K562 (cell line): ENCODE data around the gene KMT5B. TPM values are rescaled to one million over a fixed set of nuclear protein-coding genes. Genes with fewer than 3 reads are reported as not detected.

Source experiments
- ATF3 ChIP-seq, 2 experiments: fragments of 450-650 bp in 1 of 2; sonication (generic) in 1 of 2; formaldehyde crosslinking in 1 of 2; IDR thresholded peaks in 1 of 2; conservative IDR thresholded peaks in 1 of 2; 2 replicates each; pipeline versions ENCODE4 v1.6.1 to v1.8.1; 2016 to 2023; ENCODE audit warnings: mild to moderate bottlenecking in 2 of 2, moderate library complexity in 2 of 2, inconsistent platforms in 1 of 2, missing genetic modification reagents in 1 of 2
- CAMTA2 ChIP-seq: fragments of 250-450 bp; sonication (Bioruptor Pico); conservative IDR thresholded peaks from 2 replicates; pipeline ENCODE4 v1.5.1; 2022
- CBX2 ChIP-seq: fragments of 200-600 bp; sonication (generic); IDR thresholded peaks from one replicate; pipeline ENCODE4 v1.6.1; 2012; ENCODE audit warnings: mild to moderate bottlenecking, low read length, inconsistent platforms; ENCODE audit not compliant: insufficient read depth, poor library complexity, severe bottlenecking
- CBX5 ChIP-seq: IDR thresholded peaks from 2 replicates; pipeline ENCODE4 v1.6.1; 2014; ENCODE audit warnings: low read depth, borderline replicate concordance
- CHD2 ChIP-seq: IDR thresholded peaks from 2 replicates; pipeline ENCODE4 v1.6.1; 2011; ENCODE audit warnings: low read depth, low read length
- CLOCK ChIP-seq: fragments of 250-450 bp; sonication (Bioruptor Pico); IDR thresholded peaks from 2 replicates; pipeline ENCODE4 v1.4.0; 2020; ENCODE audit warnings: mild to moderate bottlenecking, moderate library complexity, borderline replicate concordance
- HDAC2 ChIP-seq: fragments of 450-650 bp; IDR thresholded peaks from 2 replicates; pipeline ENCODE4 v1.6.1; 2016; ENCODE audit warnings: mild to moderate bottlenecking
- HMG20B ChIP-seq: fragments of 250-450 bp; sonication (Bioruptor Pico); IDR thresholded peaks from 2 replicates; pipeline ENCODE4 v1.5.0; 2021; ENCODE audit warnings: mild to moderate bottlenecking
- KLF6 ChIP-seq: fragments of 250-450 bp; sonication (Bioruptor Pico); IDR thresholded peaks from 2 replicates; pipeline ENCODE4 v1.4.0; 2020; ENCODE audit warnings: mild to moderate bottlenecking, moderate library complexity, borderline replicate concordance
- MIER1 ChIP-seq: fragments of 450-650 bp; IDR thresholded peaks from 2 replicates; pipeline ENCODE4 v1.6.1; 2016; ENCODE audit warnings: antibody characterized with exemption, mild to moderate bottlenecking, low read depth
- MYNN ChIP-seq, 2 experiments: sonication (generic); formaldehyde crosslinking in 1 of 2; IDR thresholded peaks; 2 replicates each; pipeline versions ENCODE4 v1.5.0 to v1.6.1; 2016 to 2020; ENCODE audit warnings: antibody characterized with exemption in 1 of 2, missing genetic modification reagents in 1 of 2
- SMAD4 ChIP-seq: fragments of 250-450 bp; sonication (Bioruptor Pico); conservative IDR thresholded peaks from 2 replicates; pipeline ENCODE4 v1.8.0; 2021; ENCODE audit warnings: inconsistent platforms, mild to moderate bottlenecking, moderate library complexity
- TEAD1 ChIP-seq, 2 experiments: fragments of 450-650 bp in 1 of 2; sonication (generic) in 1 of 2; formaldehyde crosslinking; IDR thresholded peaks; 2 replicates each; pipeline versions ENCODE4 v1.4.0 to v1.8.0; 2020 to 2022; ENCODE audit warnings: mild to moderate bottlenecking in 2 of 2, missing genetic modification reagents in 1 of 2
- TGIF2 ChIP-seq: sonication (generic); formaldehyde crosslinking; IDR thresholded peaks from 2 replicates; pipeline ENCODE4 v1.8.1; 2022; ENCODE audit warnings: mild to moderate bottlenecking, missing genetic modification reagents, moderate library complexity
- ZBTB2 ChIP-seq: fragments of 450-650 bp; IDR thresholded peaks from 2 replicates; pipeline ENCODE4 v1.6.1; 2016; ENCODE audit warnings: antibody characterized with exemption
- ZKSCAN8 ChIP-seq: fragments of 200-800 bp; sonication (Bioruptor generic); IDR thresholded peaks from 2 replicates; pipeline ENCODE4 v1.6.1; 2016; ENCODE audit warnings: missing genetic modification characterization, missing compliant biosample characterization
- ZNF140 ChIP-seq: fragments of 250-450 bp; sonication (Bioruptor Pico); IDR thresholded peaks from 2 replicates; pipeline ENCODE4 v1.8.0; 2021; ENCODE audit warnings: moderate library complexity, mild to moderate bottlenecking, inconsistent platforms
- ZNF280B ChIP-seq: fragments of 250-450 bp; sonication (Bioruptor Pico); IDR thresholded peaks from 2 replicates; pipeline ENCODE4 v1.5.1; 2021; ENCODE audit warnings: mild to moderate bottlenecking
- ZNF3 ChIP-seq: fragments of 250-450 bp; sonication (Bioruptor Pico); IDR thresholded peaks from 2 replicates; pipeline ENCODE4 v1.5.0; 2021; ENCODE audit warnings: mild to moderate bottlenecking, moderate library complexity
- ZNF586 ChIP-seq: fragments of 450-650 bp; formaldehyde crosslinking; conservative IDR thresholded peaks from 2 replicates; pipeline ENCODE4 v1.4.0; 2020; ENCODE audit warnings: mild to moderate bottlenecking, moderate library complexity
- ZNF644 ChIP-seq: fragments of 200-800 bp; sonication (Bioruptor generic); IDR thresholded peaks from 2 replicates; pipeline ENCODE4 v1.6.1; 2016; ENCODE audit warnings: low read depth, missing genetic modification characterization, missing compliant biosample characterization
- polyA plus RNA-seq, 8 experiments: library from polyadenylated mRNA; depleted of rRNA in 4 of 8; stranded (reverse) in 5 of 8; unstranded in 3 of 8; fragments of >200 nt; fragmentation: Nextera tagmentation in 2 of 8; fragmentation: Illumina TruSeq in 1 of 8; extraction: Ambion mirVana in 2 of 8; extraction: Trizol in 1 of 8; gene quantifications; 2 replicates each; pipeline versions ENCODE4 v1.2.1 to v1.2.3, GENCODE V29; 2011 to 2014; ENCODE audit warnings: inconsistent platforms in 1 of 8, missing spikeins in 1 of 8
- total RNA-seq, 7 experiments: library from RNA; depleted of rRNA in 6 of 7; stranded (reverse); fragments of >200 nt in 6 of 7; fragmentation: Illumina TruSeq in 2 of 7; extraction: Trizol in 2 of 7; gene quantifications; 2 replicates each; pipeline versions ENCODE4 v1.2.1 to v1.2.3, GENCODE V29; 2011 to 2021; ENCODE audit warnings: low replicate concordance in 1 of 7

The KMT5B gene
- total and polyA plus RNA-seq, 9 of the 15 experiments (the other 6 are each of a cell fraction or from before 2014, with no cell fraction given) = 7.3 to 27.3 (median 20.9) TPM

GRCh38 chr11:68257477-68258362 is 44.6 kb upstream of the KMT5B start (continued):
- TF ChIP-seq CLOCK (no peak), KLF6 (peak; percentile 72; the same call in 1 of the 2 replicates), ZNF140 (CRISPR knock-in tag) (no peak), TGIF2 (no peak), CBX2 (no peak), HMG20B (no peak), ZKSCAN8 (CRISPR knock-in tag) (peak; percentile 64; the same call in 1 of the 2 replicates), CAMTA2 (CRISPR knock-in tag) (no peak), SMAD4 (CRISPR knock-in tag) (peak; percentile 87), MIER1 (no peak), TEAD1 (CRISPR knock-in tag; IDR thresholded peaks at IDR 0.05) (peak; percentile 31 to 65; a peak in 2 of 4 replicates), ZBTB2 (no peak), HDAC2 (0 out of 2 replicates have a peak, but pooled peaks have one; percentile 67), ZNF586 (CRISPR knock-in tag) (no peak), ZNF280B (CRISPR knock-in tag) (no peak), CHD2 (no peak), ZNF644 (tag) (no peak), ZNF3 (no peak), ATF3 (IDR thresholded peaks at IDR 0.05) (no peak), ATF3 (CRISPR knock-in tag; conservative IDR thresholded peaks at IDR 0.05) (no peak), CBX5 (no peak), MYNN (IDR thresholded peaks at IDR 0.05) (peak; percentile 24; the same call in 1 of the 2 replicates), MYNN (CRISPR knock-in tag; IDR thresholded peaks at IDR 0.05) (no peak)
